Osteocyte (in vitro differentiated cells): ENCODE measurements around the gene CPXM2. TPM values are rescaled to one million over a fixed set of nuclear protein-coding genes. Genes with fewer than 3 reads are reported as not detected.

Experiments used
- DNase-seq: peaks from one replicate; pipeline ENCODE4 v3.0.0; 2021; ENCODE audit warnings: mixed read lengths; ENCODE audit not compliant: unreplicated experiment; ENCODE audit errors: extremely low spot score
- H3K27ac Mint-ChIP-seq: one replicate; pipeline ENCODE4 v1.8.0; 2021; ENCODE audit warnings: mild to moderate bottlenecking, mixed read lengths; ENCODE audit not compliant: unreplicated experiment
- H3K27me3 Mint-ChIP-seq: one replicate; pipeline ENCODE4 v1.8.0; 2021; ENCODE audit warnings: mixed read lengths; ENCODE audit not compliant: unreplicated experiment
- H3K36me3 Mint-ChIP-seq: one replicate; pipeline ENCODE4 v1.8.0; 2021; ENCODE audit warnings: mixed read lengths; ENCODE audit not compliant: unreplicated experiment
- H3K4me1 Mint-ChIP-seq: one replicate; pipeline ENCODE4 v1.8.0; 2021; ENCODE audit warnings: mixed read lengths; ENCODE audit not compliant: unreplicated experiment
- H3K4me3 Mint-ChIP-seq: one replicate; pipeline ENCODE4 v1.8.0; 2021; ENCODE audit warnings: mild to moderate bottlenecking, moderate library complexity, mixed read lengths; ENCODE audit not compliant: unreplicated experiment
- H3K9me3 Mint-ChIP-seq: one replicate; pipeline ENCODE4 v1.8.0; 2021; ENCODE audit warnings: mixed read lengths; ENCODE audit not compliant: unreplicated experiment
- total RNA-seq: library from RNA; stranded (reverse); gene quantifications from 2 replicates; pipeline ENCODE4 v1.2.1, GENCODE V29; 2021
- TF ChIP-seq, protein P1 (sequence below): fragments of 200-600 bp; sonication (generic); IDR thresholded peaks from 2 replicates; pipeline ENCODE4 v1.5.0; 2021; ENCODE audit warnings: antibody characterized with exemption, mild to moderate bottlenecking, moderate library complexity

Gene CPXM2
- total RNA-seq, 1 donor from 2014 or later: not detected

DNA sequence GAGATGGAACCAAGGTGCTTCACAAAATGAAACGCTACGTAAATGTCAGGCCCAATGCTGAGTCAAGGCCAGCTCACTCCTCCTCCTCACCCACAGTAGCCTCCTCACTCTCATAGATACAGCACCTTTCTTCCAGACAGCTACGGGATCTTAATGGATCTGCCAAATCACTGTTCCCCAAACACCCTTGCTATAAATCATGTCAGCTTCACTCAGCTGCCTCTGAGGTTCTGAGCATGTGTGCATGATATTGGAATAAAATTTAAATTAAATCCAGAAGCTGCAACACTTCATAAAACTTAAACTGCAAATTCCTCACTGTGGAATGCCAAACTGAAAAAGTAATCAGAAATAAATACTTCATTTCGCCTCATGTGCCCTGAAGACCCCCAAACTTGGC, 14.7 kb upstream of the CPXM2 start:
- H3K4me1 Mint-ChIP-seq: no peaks in the 10 kb centered on the region
- TF ChIP-seq, protein P1, sequence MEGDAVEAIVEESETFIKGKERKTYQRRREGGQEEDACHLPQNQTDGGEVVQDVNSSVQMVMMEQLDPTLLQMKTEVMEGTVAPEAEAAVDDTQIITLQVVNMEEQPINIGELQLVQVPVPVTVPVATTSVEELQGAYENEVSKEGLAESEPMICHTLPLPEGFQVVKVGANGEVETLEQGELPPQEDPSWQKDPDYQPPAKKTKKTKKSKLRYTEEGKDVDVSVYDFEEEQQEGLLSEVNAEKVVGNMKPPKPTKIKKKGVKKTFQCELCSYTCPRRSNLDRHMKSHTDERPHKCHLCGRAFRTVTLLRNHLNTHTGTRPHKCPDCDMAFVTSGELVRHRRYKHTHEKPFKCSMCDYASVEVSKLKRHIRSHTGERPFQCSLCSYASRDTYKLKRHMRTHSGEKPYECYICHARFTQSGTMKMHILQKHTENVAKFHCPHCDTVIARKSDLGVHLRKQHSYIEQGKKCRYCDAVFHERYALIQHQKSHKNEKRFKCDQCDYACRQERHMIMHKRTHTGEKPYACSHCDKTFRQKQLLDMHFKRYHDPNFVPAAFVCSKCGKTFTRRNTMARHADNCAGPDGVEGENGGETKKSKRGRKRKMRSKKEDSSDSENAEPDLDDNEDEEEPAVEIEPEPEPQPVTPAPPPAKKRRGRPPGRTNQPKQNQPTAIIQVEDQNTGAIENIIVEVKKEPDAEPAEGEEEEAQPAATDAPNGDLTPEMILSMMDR: no peak
- no peak overlapping the region for H3K27ac Mint-ChIP-seq
- H3K4me3 Mint-ChIP-seq: no peak overlapping the region
- H3K27me3 Mint-ChIP-seq: peaks cover 2% of the 10 kb centered on the region
- H3K9me3 Mint-ChIP-seq: no peaks in the 10 kb centered on the region
- no peak for DNase-seq
- H3K36me3 Mint-ChIP-seq: no peaks in the 10 kb centered on the region

DNA sequence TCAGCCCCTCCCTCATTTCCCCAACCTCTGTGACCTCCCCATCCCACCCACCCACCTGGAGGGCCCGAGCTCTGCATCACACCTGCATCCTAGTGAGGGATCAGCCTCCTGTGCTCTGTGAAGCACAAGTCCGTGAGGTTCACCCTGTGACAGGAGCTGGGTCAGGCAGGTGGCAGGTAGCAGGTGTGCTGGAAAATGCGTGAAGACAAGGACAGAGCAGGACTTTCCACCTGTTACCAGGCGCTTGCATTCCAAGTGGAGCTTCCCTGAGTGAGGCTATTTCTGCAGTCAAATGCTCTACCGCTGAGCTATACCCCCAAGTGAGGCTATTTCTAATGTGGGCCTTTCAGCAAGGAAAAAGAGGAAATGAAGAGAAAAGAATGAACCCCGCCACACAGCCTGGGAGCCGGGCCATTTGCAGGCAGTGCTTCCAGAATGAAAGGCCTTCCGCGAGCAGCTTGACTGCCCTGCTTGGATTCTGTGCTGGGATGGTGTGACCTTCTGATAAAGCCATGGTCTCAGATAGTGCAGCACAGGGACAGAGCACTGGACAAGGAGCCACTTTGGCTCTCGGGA, 13.3 kb upstream of the CPXM2 start:
- H3K4me1 Mint-ChIP-seq: no peaks in the 10 kb centered on the region
- H3K4me3 Mint-ChIP-seq: no peak overlapping the region
- H3K27me3 Mint-ChIP-seq: peaks cover 2% of the 10 kb centered on the region
- TF ChIP-seq, protein P1: no peak
- no peak overlapping the region for H3K27ac Mint-ChIP-seq
- no peak for DNase-seq
- no peaks in the 10 kb centered on the region for H3K36me3 Mint-ChIP-seq
- H3K9me3 Mint-ChIP-seq: peaks cover 9% of the 10 kb centered on the region

DNA sequence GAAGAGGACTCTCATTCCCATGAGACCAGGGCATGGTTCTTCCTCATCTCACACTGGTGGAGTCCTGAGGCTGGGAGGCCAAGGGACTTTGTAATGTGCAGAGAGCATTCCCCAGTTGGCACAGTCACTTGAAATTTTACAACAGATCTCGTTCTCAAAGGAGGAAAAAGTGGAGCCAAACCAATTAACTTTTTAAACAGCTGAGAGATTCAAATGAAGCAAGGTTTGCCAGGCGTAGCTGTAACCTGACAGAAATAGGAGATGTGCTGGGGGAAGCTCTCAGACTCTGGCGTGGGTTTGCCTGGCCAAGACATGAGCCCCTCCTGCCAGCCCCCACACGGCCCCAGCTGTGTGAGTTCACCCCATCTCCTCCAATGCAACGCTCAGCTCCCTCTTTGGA, 12.0 kb upstream of the CPXM2 start:
- no peak overlapping the region for H3K27ac Mint-ChIP-seq
- no peak for DNase-seq
- H3K4me1 Mint-ChIP-seq: no peaks in the 10 kb centered on the region
- H3K9me3 Mint-ChIP-seq: peaks cover 13% of the 10 kb centered on the region
- H3K4me3 Mint-ChIP-seq: no peak overlapping the region
- H3K27me3 Mint-ChIP-seq: peaks cover 2% of the 10 kb centered on the region
- TF ChIP-seq, protein P1: no peak
- H3K36me3 Mint-ChIP-seq: no peaks in the 10 kb centered on the region

DNA sequence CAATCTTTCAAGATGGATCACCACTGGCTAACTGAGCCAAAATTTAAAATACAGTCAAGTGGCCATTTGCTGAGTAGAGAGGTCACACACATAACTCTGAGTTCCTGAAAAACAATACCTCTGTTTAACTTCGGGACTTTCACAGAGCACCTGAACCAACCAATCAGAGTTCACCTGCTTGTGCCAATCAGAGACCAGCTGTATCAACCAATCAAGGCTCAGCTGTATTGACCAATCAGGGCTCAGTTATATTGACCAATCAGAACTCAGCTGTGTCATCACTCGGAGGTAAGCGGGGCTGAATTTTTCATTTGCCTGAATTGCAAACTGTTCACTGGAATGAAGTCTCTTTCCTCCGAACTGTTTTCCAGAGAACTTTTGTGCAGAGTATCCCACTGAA, 10.0 kb upstream of the CPXM2 start:
- no peaks in the 10 kb centered on the region for H3K4me1 Mint-ChIP-seq
- no peak overlapping the region for H3K27ac Mint-ChIP-seq
- H3K9me3 Mint-ChIP-seq: peaks cover 13% of the 10 kb centered on the region
- no peaks in the 10 kb centered on the region for H3K27me3 Mint-ChIP-seq
- no peak for DNase-seq
- TF ChIP-seq, protein P1: no peak
- H3K36me3 Mint-ChIP-seq: no peaks in the 10 kb centered on the region
- H3K4me3 Mint-ChIP-seq: no peak overlapping the region

DNA sequence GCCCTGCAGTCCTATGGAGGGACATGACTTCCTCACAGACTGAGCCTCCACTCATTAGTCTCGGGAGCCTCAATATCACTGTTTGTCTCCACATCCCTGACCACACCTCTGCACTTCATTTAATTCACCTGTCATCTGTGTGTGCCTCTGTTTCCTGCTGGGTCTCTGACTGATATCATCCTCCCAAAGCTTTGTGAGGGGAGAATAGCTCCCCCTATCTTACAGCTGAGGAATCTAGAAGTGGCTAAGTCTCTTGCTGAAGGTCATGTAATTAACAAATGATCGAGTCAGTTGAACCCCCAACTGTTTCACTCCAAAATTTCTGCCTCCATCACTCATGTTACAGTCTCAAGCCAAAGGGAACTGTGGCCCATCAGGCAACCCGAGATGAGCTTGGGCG, 5.5 kb upstream of the CPXM2 start:
- Mint-ChIP-seq H3K4me1 (no peaks in the 10 kb centered on the region), H3K4me3 (no peak overlapping the region), H3K27ac (no peak overlapping the region), H3K9me3 (peaks cover 13% of the 10 kb centered on the region), H3K36me3 (no peaks in the 10 kb centered on the region), H3K27me3 (peaks cover 9% of the 10 kb centered on the region)
- DNase-seq: no peak
- TF ChIP-seq, protein P1: no peak
